Activated naive CD4-positive, alpha-beta T cell treated with anti-CD3 and anti-CD28 coated beads, Interleukin-2, amount 50 U/mL, for 24 hours (primary cell): ENCODE data around the gene SLC2A5.
"Not testable (repeated sequence)": the region's sequence is repeated elsewhere in the genome, so short reads cannot be mapped to it uniquely, and the experiment has no call there.

Source experiments
- H3K27ac Mint-ChIP-seq: one replicate; pipeline ENCODE4 v1.8.0; 2021; ENCODE audit warnings: mild to moderate bottlenecking, mixed read lengths
- H3K27me3 Mint-ChIP-seq: one replicate; pipeline ENCODE4 v1.8.0; 2021; ENCODE audit warnings: mixed read lengths
- H3K36me3 Mint-ChIP-seq: one replicate; pipeline ENCODE4 v1.8.0; 2021; ENCODE audit warnings: mixed read lengths
- H3K4me1 Mint-ChIP-seq: one replicate; pipeline ENCODE4 v1.8.0; 2021; ENCODE audit warnings: mixed read lengths
- H3K4me3 Mint-ChIP-seq: one replicate; pipeline ENCODE4 v1.8.0; 2021; ENCODE audit warnings: mild to moderate bottlenecking, mixed read lengths
- H3K9me3 Mint-ChIP-seq: one replicate; pipeline ENCODE4 v1.8.0; 2021; ENCODE audit warnings: mixed read lengths

SLC2A5 gene

GRCh38 chr1:9037476-9038337 lies 31.7 kb downstream of the SLC2A5 start:
- Mint-ChIP-seq H3K27me3 (no peaks in the 10 kb centered on the region), H3K4me1 (no peaks in the 10 kb centered on the region), H3K27ac (no peak overlapping the region), H3K9me3 (peaks cover 11% of the 10 kb centered on the region), H3K4me3 (no peak overlapping the region), H3K36me3 (peaks cover 5% of the 10 kb centered on the region)

GRCh38 chr1:9035226-9035625 lies 34.2 kb downstream of the SLC2A5 start:
- Mint-ChIP-seq H3K27ac (no peak overlapping the region), H3K4me1 (no peaks in the 10 kb centered on the region), H3K36me3 (peaks cover 5% of the 10 kb centered on the region), H3K4me3 (no peak overlapping the region), H3K9me3 (peaks cover 11% of the 10 kb centered on the region), H3K27me3 (no peaks in the 10 kb centered on the region)

GRCh38 chr1:9033363-9033762 lies 36.1 kb downstream of the SLC2A5 start:
- H3K36me3 Mint-ChIP-seq, result peaks cover 5% of the 10 kb centered on the region
- H3K4me1 Mint-ChIP-seq, result no peaks in the 10 kb centered on the region
- H3K9me3 Mint-ChIP-seq, result peaks cover 11% of the 10 kb centered on the region
- H3K27me3 Mint-ChIP-seq, result no peaks in the 10 kb centered on the region
- H3K4me3 Mint-ChIP-seq, result no peak overlapping the region
- H3K27ac Mint-ChIP-seq, result no peak overlapping the region

GRCh38 chr1:9031484-9032259 lies 37.8 kb downstream of the SLC2A5 start:
- Mint-ChIP-seq H3K27me3 (no peaks in the 10 kb centered on the region), H3K4me3 (no peak overlapping the region), H3K27ac (no peak overlapping the region), H3K36me3 (peaks cover 5% of the 10 kb centered on the region), H3K4me1 (no peaks in the 10 kb centered on the region), H3K9me3 (peaks cover 11% of the 10 kb centered on the region)

- not testable (repeated sequence) for H3K27ac Mint-ChIP-seq, H3K36me3 Mint-ChIP-seq, H3K27me3 Mint-ChIP-seq, H3K4me3 Mint-ChIP-seq, H3K4me1 Mint-ChIP-seq
- peaks cover 11% of the 10 kb centered on the region for H3K9me3 Mint-ChIP-seq
These were observed 38.4 kb downstream of the SLC2A5 start for GRCh38 chr1:9031077-9031476.

- no peaks in the 10 kb centered on the region for H3K9me3 Mint-ChIP-seq
- no peaks in the 10 kb centered on the region for H3K36me3 Mint-ChIP-seq
- no peaks in the 10 kb centered on the region for H3K27me3 Mint-ChIP-seq
- no peaks in the 10 kb centered on the region for H3K4me1 Mint-ChIP-seq
- no peak overlapping the region for H3K27ac Mint-ChIP-seq
- H3K4me3 Mint-ChIP-seq, result no peak overlapping the region
These were observed 40.3 kb downstream of the SLC2A5 start for GRCh38 chr1:9028921-9029705.

- no peak overlapping the region for H3K4me3 Mint-ChIP-seq
- H3K36me3 Mint-ChIP-seq, result no peaks in the 10 kb centered on the region
- H3K4me1 Mint-ChIP-seq, result no peaks in the 10 kb centered on the region
- no peak overlapping the region for H3K27ac Mint-ChIP-seq
- H3K9me3 Mint-ChIP-seq, result no peaks in the 10 kb centered on the region
- no peaks in the 10 kb centered on the region for H3K27me3 Mint-ChIP-seq
These were observed 42.1 kb downstream of the SLC2A5 start for GRCh38 chr1:9027307-9027706.

- H3K27ac Mint-ChIP-seq, result no peak overlapping the region
- no peaks in the 10 kb centered on the region for H3K4me1 Mint-ChIP-seq
- no peaks in the 10 kb centered on the region for H3K36me3 Mint-ChIP-seq
- H3K9me3 Mint-ChIP-seq, result no peaks in the 10 kb centered on the region
- H3K27me3 Mint-ChIP-seq, result no peaks in the 10 kb centered on the region
- no peak overlapping the region for H3K4me3 Mint-ChIP-seq
These were observed 44.0 kb downstream of the SLC2A5 start for GRCh38 chr1:9025449-9025848.

GRCh38 chr1:9024837-9025236 lies 44.6 kb downstream of the SLC2A5 start:
- Mint-ChIP-seq H3K27me3 (no peaks in the 10 kb centered on the region), H3K4me1 (peaks cover 3% of the 10 kb centered on the region), H3K9me3 (no peaks in the 10 kb centered on the region), H3K4me3 (no peak overlapping the region), H3K36me3 (no peaks in the 10 kb centered on the region), H3K27ac (no peak overlapping the region)

- no peaks in the 10 kb centered on the region for H3K9me3 Mint-ChIP-seq
- H3K4me1 Mint-ChIP-seq, result peaks cover 5% of the 10 kb centered on the region
- H3K4me3 Mint-ChIP-seq, result no peak overlapping the region
- no peak overlapping the region for H3K27ac Mint-ChIP-seq
- no peaks in the 10 kb centered on the region for H3K36me3 Mint-ChIP-seq
- H3K27me3 Mint-ChIP-seq, result no peaks in the 10 kb centered on the region
These were observed 46.7 kb downstream of the SLC2A5 start for GRCh38 chr1:9022773-9023172.

GRCh38 chr1:9022026-9022738 lies 47.3 kb downstream of the SLC2A5 start:
- H3K9me3 Mint-ChIP-seq, H3K27me3 Mint-ChIP-seq: not testable (repeated sequence)

GRCh38 chr1:9020305-9020704 lies 49.1 kb downstream of the SLC2A5 start:
- no peaks in the 10 kb centered on the region for H3K9me3 Mint-ChIP-seq
- no peak overlapping the region for H3K27ac Mint-ChIP-seq
- no peaks in the 10 kb centered on the region for H3K36me3 Mint-ChIP-seq
- H3K27me3 Mint-ChIP-seq, result no peaks in the 10 kb centered on the region
- H3K4me3 Mint-ChIP-seq, result no peak overlapping the region
- H3K4me1 Mint-ChIP-seq, result peaks cover 5% of the 10 kb centered on the region

More at GRCh38 chr1:9022026-9022738, 47.3 kb downstream of the SLC2A5 start:
- H3K36me3 Mint-ChIP-seq, H3K4me1 Mint-ChIP-seq, H3K27ac Mint-ChIP-seq, H3K4me3 Mint-ChIP-seq: not testable (repeated sequence)

GRCh38 chr1:9019896-9020295 lies 49.5 kb downstream of the SLC2A5 start:
- Mint-ChIP-seq H3K27me3 (no peaks in the 10 kb centered on the region), H3K27ac (peak overlapping the region; percentile 85), H3K9me3 (no peaks in the 10 kb centered on the region), H3K36me3 (no peaks in the 10 kb centered on the region), H3K4me3 (no peak overlapping the region), H3K4me1 (peaks cover 5% of the 10 kb centered on the region)

- no peaks in the 10 kb centered on the region for H3K9me3 Mint-ChIP-seq
- no peak overlapping the region for H3K4me3 Mint-ChIP-seq
- no peaks in the 10 kb centered on the region for H3K36me3 Mint-ChIP-seq
- H3K4me1 Mint-ChIP-seq, result peaks cover 5% of the 10 kb centered on the region
- H3K27ac Mint-ChIP-seq, result no peak overlapping the region
- H3K27me3 Mint-ChIP-seq, result peaks cover 2% of the 10 kb centered on the region
These were observed 51.1 kb downstream of the SLC2A5 start for GRCh38 chr1:9018333-9018732.

- H3K9me3 Mint-ChIP-seq, result no peaks in the 10 kb centered on the region
- H3K4me1 Mint-ChIP-seq, result peaks cover 5% of the 10 kb centered on the region
- H3K27ac Mint-ChIP-seq, result no peak overlapping the region
- no peaks in the 10 kb centered on the region for H3K36me3 Mint-ChIP-seq
- peaks cover 2% of the 10 kb centered on the region for H3K27me3 Mint-ChIP-seq
- no peak overlapping the region for H3K4me3 Mint-ChIP-seq
These were observed 53.0 kb downstream of the SLC2A5 start for GRCh38 chr1:9016455-9016854.
